Measurements from ENCODE around the gene UQCR10.

Gene UQCR10

DNA sequence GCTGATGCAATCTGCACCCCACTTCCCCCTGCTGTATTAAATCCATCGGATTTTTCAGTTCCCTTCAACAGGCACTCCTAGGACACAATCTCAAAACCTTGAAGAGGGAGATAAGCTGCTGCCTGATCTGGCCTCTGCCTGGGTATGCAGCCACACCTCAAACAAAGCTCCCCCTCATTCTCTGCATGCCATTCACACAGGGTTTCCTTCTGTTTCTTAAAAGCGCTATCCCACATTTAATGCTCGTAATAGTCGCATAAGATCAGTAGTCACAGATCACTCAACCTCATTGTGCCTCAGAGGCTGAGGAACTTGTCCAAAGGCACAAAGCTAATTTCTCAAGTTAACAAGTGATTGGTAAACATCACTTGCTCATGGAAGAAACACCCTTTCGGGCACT lies 34.0 kb downstream of the UQCR10 start:
- H3K4me1 ChIP-seq (ENCODE audit: control insufficient read depth, insufficient read depth, low read length), result no peaks in the 10 kb centered on the region
- H3K36me3 ChIP-seq (ENCODE audit: control insufficient read depth in 2 of 2, insufficient read depth in 1 of 2, low read length in 2 of 2), result peaks cover 21 to 89% of the 10 kb centered on the region in 2 experiments
- H3K27ac ChIP-seq (ENCODE audit: extremely low read depth, low read depth, low read length), result no peak overlapping the region
- TF ChIP-seq KLF1 (tag by site-specific recombination; IDR thresholded peaks at IDR 0.05) (no peak), ZNF121 (tag by site-specific recombination; IDR thresholded peaks at IDR 0.05) (no peak), REPIN1 (tag by site-specific recombination; IDR thresholded peaks at IDR 0.05; ENCODE audit: low read depth) (no peak), ZNF391 (tag by site-specific recombination; IDR thresholded peaks at IDR 0.05; ENCODE audit: borderline replicate concordance, low read depth) (no peak), ZNF140 (tag by site-specific recombination; IDR thresholded peaks at IDR 0.05) (no peak), MZF1 (tag by site-specific recombination; IDR thresholded peaks at IDR 0.05; ENCODE audit: borderline replicate concordance) (no peak), ZIC2 (tag by site-specific recombination; IDR thresholded peaks at IDR 0.05) (no peak), ZNF473 (tag by site-specific recombination; IDR thresholded peaks at IDR 0.05) (no peak), ZNF830 (tag by site-specific recombination; IDR thresholded peaks at IDR 0.05; ENCODE audit: low read depth) (no peak), ZNF791 (tag by site-specific recombination; IDR thresholded peaks at IDR 0.05) (no peak), ZNF624 (tag by site-specific recombination; IDR thresholded peaks at IDR 0.05) (no peak), ZNF266 (tag by site-specific recombination; IDR thresholded peaks at IDR 0.05; ENCODE audit: low read depth) (no peak), ZNF132 (tag by site-specific recombination; IDR thresholded peaks at IDR 0.05; ENCODE audit: borderline replicate concordance) (no peak)
- TF ChIP-seq, protein P1, sequence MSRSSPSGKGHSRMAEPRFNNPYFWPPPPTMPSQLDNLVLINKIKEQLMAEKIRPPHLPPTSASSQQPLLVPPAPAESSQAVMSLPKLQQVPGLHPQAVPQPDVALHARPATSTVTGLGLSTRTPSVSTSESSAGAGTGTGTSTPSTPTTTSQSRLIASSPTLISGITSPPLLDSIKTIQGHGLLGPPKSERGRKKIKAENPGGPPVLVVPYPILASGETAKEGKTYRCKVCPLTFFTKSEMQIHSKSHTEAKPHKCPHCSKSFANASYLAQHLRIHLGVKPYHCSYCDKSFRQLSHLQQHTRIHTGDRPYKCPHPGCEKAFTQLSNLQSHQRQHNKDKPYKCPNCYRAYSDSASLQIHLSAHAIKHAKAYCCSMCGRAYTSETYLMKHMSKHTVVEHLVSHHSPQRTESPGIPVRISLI (tag by site-specific recombination; IDR thresholded peaks at IDR 0.05), result no peak
- TF ChIP-seq, protein P2, sequence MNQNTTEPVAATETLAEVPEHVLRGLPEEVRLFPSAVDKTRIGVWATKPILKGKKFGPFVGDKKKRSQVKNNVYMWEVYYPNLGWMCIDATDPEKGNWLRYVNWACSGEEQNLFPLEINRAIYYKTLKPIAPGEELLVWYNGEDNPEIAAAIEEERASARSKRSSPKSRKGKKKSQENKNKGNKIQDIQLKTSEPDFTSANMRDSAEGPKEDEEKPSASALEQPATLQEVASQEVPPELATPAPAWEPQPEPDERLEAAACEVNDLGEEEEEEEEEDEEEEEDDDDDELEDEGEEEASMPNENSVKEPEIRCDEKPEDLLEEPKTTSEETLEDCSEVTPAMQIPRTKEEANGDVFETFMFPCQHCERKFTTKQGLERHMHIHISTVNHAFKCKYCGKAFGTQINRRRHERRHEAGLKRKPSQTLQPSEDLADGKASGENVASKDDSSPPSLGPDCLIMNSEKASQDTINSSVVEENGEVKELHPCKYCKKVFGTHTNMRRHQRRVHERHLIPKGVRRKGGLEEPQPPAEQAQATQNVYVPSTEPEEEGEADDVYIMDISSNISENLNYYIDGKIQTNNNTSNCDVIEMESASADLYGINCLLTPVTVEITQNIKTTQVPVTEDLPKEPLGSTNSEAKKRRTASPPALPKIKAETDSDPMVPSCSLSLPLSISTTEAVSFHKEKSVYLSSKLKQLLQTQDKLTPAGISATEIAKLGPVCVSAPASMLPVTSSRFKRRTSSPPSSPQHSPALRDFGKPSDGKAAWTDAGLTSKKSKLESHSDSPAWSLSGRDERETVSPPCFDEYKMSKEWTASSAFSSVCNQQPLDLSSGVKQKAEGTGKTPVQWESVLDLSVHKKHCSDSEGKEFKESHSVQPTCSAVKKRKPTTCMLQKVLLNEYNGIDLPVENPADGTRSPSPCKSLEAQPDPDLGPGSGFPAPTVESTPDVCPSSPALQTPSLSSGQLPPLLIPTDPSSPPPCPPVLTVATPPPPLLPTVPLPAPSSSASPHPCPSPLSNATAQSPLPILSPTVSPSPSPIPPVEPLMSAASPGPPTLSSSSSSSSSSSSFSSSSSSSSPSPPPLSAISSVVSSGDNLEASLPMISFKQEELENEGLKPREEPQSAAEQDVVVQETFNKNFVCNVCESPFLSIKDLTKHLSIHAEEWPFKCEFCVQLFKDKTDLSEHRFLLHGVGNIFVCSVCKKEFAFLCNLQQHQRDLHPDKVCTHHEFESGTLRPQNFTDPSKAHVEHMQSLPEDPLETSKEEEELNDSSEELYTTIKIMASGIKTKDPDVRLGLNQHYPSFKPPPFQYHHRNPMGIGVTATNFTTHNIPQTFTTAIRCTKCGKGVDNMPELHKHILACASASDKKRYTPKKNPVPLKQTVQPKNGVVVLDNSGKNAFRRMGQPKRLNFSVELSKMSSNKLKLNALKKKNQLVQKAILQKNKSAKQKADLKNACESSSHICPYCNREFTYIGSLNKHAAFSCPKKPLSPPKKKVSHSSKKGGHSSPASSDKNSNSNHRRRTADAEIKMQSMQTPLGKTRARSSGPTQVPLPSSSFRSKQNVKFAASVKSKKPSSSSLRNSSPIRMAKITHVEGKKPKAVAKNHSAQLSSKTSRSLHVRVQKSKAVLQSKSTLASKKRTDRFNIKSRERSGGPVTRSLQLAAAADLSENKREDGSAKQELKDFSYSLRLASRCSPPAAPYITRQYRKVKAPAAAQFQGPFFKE (tag by site-specific recombination; IDR thresholded peaks at IDR 0.05; ENCODE audit: borderline replicate concordance), result no peak
- TF ChIP-seq, protein P3, sequence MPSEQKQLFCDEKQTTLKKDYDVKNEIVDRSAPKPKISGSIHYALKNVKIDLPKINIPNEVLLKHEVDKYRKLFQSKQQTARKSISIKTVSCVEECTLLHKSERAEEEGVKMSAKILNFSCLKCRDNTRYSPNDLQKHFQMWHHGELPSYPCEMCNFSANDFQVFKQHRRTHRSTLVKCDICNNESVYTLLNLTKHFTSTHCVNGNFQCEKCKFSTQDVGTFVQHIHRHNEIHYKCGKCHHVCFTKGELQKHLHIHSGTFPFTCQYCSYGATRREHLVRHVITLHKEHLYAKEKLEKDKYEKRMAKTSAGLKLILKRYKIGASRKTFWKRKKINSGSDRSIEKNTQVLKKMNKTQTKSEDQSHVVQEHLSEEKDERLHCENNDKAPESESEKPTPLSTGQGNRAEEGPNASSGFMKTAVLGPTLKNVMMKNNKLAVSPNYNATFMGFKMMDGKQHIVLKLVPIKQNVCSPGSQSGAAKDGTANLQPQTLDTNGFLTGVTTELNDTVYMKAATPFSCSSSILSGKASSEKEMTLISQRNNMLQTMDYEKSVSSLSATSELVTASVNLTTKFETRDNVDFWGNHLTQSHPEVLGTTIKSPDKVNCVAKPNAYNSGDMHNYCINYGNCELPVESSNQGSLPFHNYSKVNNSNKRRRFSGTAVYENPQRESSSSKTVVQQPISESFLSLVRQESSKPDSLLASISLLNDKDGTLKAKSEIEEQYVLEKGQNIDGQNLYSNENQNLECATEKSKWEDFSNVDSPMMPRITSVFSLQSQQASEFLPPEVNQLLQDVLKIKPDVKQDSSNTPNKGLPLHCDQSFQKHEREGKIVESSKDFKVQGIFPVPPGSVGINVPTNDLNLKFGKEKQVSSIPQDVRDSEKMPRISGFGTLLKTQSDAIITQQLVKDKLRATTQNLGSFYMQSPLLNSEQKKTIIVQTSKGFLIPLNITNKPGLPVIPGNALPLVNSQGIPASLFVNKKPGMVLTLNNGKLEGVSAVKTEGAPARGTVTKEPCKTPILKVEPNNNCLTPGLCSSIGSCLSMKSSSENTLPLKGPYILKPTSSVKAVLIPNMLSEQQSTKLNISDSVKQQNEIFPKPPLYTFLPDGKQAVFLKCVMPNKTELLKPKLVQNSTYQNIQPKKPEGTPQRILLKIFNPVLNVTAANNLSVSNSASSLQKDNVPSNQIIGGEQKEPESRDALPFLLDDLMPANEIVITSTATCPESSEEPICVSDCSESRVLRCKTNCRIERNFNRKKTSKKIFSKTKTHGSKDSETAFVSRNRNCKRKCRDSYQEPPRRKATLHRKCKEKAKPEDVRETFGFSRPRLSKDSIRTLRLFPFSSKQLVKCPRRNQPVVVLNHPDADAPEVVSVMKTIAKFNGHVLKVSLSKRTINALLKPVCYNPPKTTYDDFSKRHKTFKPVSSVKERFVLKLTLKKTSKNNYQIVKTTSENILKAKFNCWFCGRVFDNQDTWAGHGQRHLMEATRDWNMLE (tag by site-specific recombination; conservative IDR thresholded peaks at IDR 0.05; ENCODE audit: low read depth), result no peak
- ChIA-PET POLR2A (no interaction called here), CTCF (interaction anchor here (0.9 kb wide), 1 partner anchor 79 kb away, joined by 6 read pairs; no protein-coding TSS in a partner anchor)
- no peak overlapping the region for H3K4me3 ChIP-seq (ENCODE audit: low read depth, low read length)
- no peaks in the 10 kb centered on the region for H3K9me3 ChIP-seq (ENCODE audit: control insufficient read depth, insufficient read depth, low read depth, low read length)

All from HEK293 (cell line).